Posterior cingulate gyrus (tissue), 11 donors: ENCODE results near the gene DNAJC9.

Experiments used
- DNase-seq, 10 donors: peaks; one replicate each; pipeline versions ENCODE4 v3.0.0 to v3.0.0-alpha.2; 2020 to 2021; ENCODE audit warnings: mixed read lengths in 3 of 10
- intact Hi-C: fragments of 100-400 bp; cut with DNase I; formaldehyde crosslinking; loops from one replicate; pipeline ENCODE4 v1.15.1; 2023

The DNAJC9 gene

GRCh38 chr10:73244866-73245477 lies 2.1 kb downstream of the DNAJC9 start:
- no peak for DNase-seq
- intact Hi-C loops, result loop anchor here (5.0 kb wide), 1 partner anchor 78 kb away; the partner anchor contains the start of genes ECD and FAM149B1

GRCh38 chr10:73239908-73240307 lies 7.1 kb downstream of the DNAJC9 start:
- intact Hi-C loops, result no loop called here
- no peak for DNase-seq

GRCh38 chr10:73238990-73239566 lies 8.0 kb downstream of the DNAJC9 start:
- intact Hi-C loops, result no loop called here
- DNase-seq, result no peak

- intact Hi-C loops, result no loop called here
- DNase-seq, result no peak
Measured at GRCh38 chr10:73234695-73235094, 12.4 kb downstream of the DNAJC9 start.

GRCh38 chr10:73233883-73234282 lies 13.2 kb downstream of the DNAJC9 start:
- intact Hi-C loops, result no loop called here
- DNase-seq, result no peak

- intact Hi-C loops, result no loop called here
- no peak for DNase-seq
Measured at GRCh38 chr10:73232887-73233286, 14.2 kb downstream of the DNAJC9 start.

GRCh38 chr10:73229567-73229966 lies 17.5 kb downstream of the DNAJC9 start:
- intact Hi-C loops, result no loop called here

GRCh38 chr10:73228247-73228646 lies 18.8 kb downstream of the DNAJC9 start:
- intact Hi-C loops, result no loop called here

More at GRCh38 chr10:73229567-73229966, 17.5 kb downstream of the DNAJC9 start:
- no peak for DNase-seq

GRCh38 chr10:73226663-73227062 lies 20.4 kb downstream of the DNAJC9 start:
- DNase-seq, result no peak
- intact Hi-C loops, result no loop called here

More at GRCh38 chr10:73228247-73228646, 18.8 kb downstream of the DNAJC9 start:
- DNase-seq, result no peak

GRCh38 chr10:73225518-73225917 lies 21.5 kb downstream of the DNAJC9 start:
- intact Hi-C loops, result no loop called here
- no peak for DNase-seq

- intact Hi-C loops, result no loop called here
- DNase-seq, result no peak
Measured at GRCh38 chr10:73220989-73221388, 26.1 kb downstream of the DNAJC9 start.

- intact Hi-C loops, result no loop called here
- no peak for DNase-seq
Measured at GRCh38 chr10:73219384-73219783, 27.7 kb downstream of the DNAJC9 start.

GRCh38 chr10:73218431-73219191 lies 28.4 kb downstream of the DNAJC9 start:
- intact Hi-C loops, result no loop called here
- DNase-seq, result no peak

- intact Hi-C loops, result no loop called here
Measured at GRCh38 chr10:73217628-73218027, 29.4 kb downstream of the DNAJC9 start.

GRCh38 chr10:73215749-73216148 lies 31.3 kb downstream of the DNAJC9 start:
- intact Hi-C loops, result no loop called here
- DNase-seq, result no peak

More at GRCh38 chr10:73217628-73218027, 29.4 kb downstream of the DNAJC9 start:
- no peak for DNase-seq

- intact Hi-C loops, result no loop called here
- no peak for DNase-seq
Measured at GRCh38 chr10:73211106-73211811, 35.8 kb downstream of the DNAJC9 start.

- DNase-seq, result no peak
- intact Hi-C loops, result no loop called here
Measured at GRCh38 chr10:73210395-73211105, 36.5 kb downstream of the DNAJC9 start.

- DNase-seq, result no peak
- intact Hi-C loops, result no loop called here
Measured at GRCh38 chr10:73209705-73210104, 37.4 kb downstream of the DNAJC9 start.

GRCh38 chr10:73207883-73208282 lies 39.2 kb downstream of the DNAJC9 start:
- no peak for DNase-seq
- intact Hi-C loops, result no loop called here

GRCh38 chr10:73206385-73206784 lies 40.7 kb downstream of the DNAJC9 start:
- intact Hi-C loops, result no loop called here

More at GRCh38 chr10:73206385-73206784, 40.7 kb downstream of the DNAJC9 start:
- DNase-seq, result no peak
